SK-N-SH treated with all-trans-retinoic acid at 6 μM for 48 hours (cell line): ENCODE data around the gene OIT3.

Source experiments
- ATAC-seq: fragments of 200-7000 bp; cut with Tn5 transposase; 3 replicates; pipeline ENCODE4 v1.9.1; 2020; ENCODE audit warnings: mild to moderate bottlenecking, moderate library complexity
- ARNTL ChIP-seq: fragments of 450-650 bp; formaldehyde crosslinking; IDR thresholded peaks from 2 replicates; pipeline ENCODE4 v1.5.0; 2020; ENCODE audit warnings: low read depth, mild to moderate bottlenecking, moderate library complexity, borderline replicate concordance
- CSDC2 ChIP-seq: fragments of 250-450 bp; sonication (Bioruptor Pico); IDR thresholded peaks from 2 replicates; pipeline ENCODE4 v1.5.0; 2020; ENCODE audit warnings: mild to moderate bottlenecking, moderate library complexity
- ESRRG ChIP-seq: fragments of 250-450 bp; sonication (Bioruptor Pico); IDR thresholded peaks from 2 replicates; pipeline ENCODE4 v1.6.1; 2021; ENCODE audit warnings: mild to moderate bottlenecking
- GLIS3 ChIP-seq: fragments of 250-450 bp; sonication (Bioruptor Pico); IDR thresholded peaks from 2 replicates; pipeline ENCODE4 v1.5.0; 2020; ENCODE audit warnings: mild to moderate bottlenecking, moderate library complexity
- OSR1 ChIP-seq: fragments of 250-450 bp; sonication (Bioruptor Pico); IDR thresholded peaks from 2 replicates; pipeline ENCODE4 v1.8.0; 2022; ENCODE audit warnings: moderate library complexity, mild to moderate bottlenecking, inconsistent platforms
- PPARA ChIP-seq: fragments of 250-450 bp; sonication (Bioruptor Pico); IDR thresholded peaks from 2 replicates; pipeline ENCODE4 v1.5.0; 2020; ENCODE audit warnings: mild to moderate bottlenecking, borderline replicate concordance
- RARB ChIP-seq: fragments of 250-450 bp; sonication (Bioruptor Pico); IDR thresholded peaks from 2 replicates; pipeline ENCODE4 v1.8.0; 2021; ENCODE audit warnings: mild to moderate bottlenecking, moderate library complexity
- SNAI2 ChIP-seq: fragments of 250-450 bp; sonication (Bioruptor Pico); IDR thresholded peaks from 2 replicates; pipeline ENCODE4 v1.5.0; 2020; ENCODE audit warnings: mild to moderate bottlenecking, moderate library complexity
- TCF4 ChIP-seq: fragments of 250-450 bp; sonication (Bioruptor Pico); IDR thresholded peaks from 2 replicates; pipeline ENCODE4 v1.8.0; 2021; ENCODE audit warnings: mild to moderate bottlenecking, moderate library complexity, borderline replicate concordance
- TOX ChIP-seq: fragments of 250-450 bp; sonication (Bioruptor Pico); IDR thresholded peaks from 2 replicates; pipeline ENCODE4 v1.8.0; 2021; ENCODE audit warnings: mild to moderate bottlenecking, moderate library complexity, borderline replicate concordance
- ZC3H10 ChIP-seq: fragments of 250-450 bp; sonication (Bioruptor Pico); IDR thresholded peaks from 2 replicates; pipeline ENCODE4 v1.5.1; 2021; ENCODE audit warnings: mild to moderate bottlenecking, moderate library complexity
- ZFP3 ChIP-seq: fragments of 250-450 bp; sonication (Bioruptor Pico); IDR thresholded peaks from 2 replicates; pipeline ENCODE4 v1.5.0; 2020; ENCODE audit warnings: mild to moderate bottlenecking, moderate library complexity
- ZFP30 ChIP-seq: fragments of 450-650 bp; formaldehyde crosslinking; IDR thresholded peaks from 2 replicates; pipeline ENCODE4 v1.5.0; 2022; ENCODE audit warnings: mild to moderate bottlenecking, moderate library complexity
- ZNF565 ChIP-seq: fragments of 450-650 bp; formaldehyde crosslinking; conservative IDR thresholded peaks from 2 replicates; pipeline ENCODE4 v1.5.0; 2020; ENCODE audit warnings: low read depth, mild to moderate bottlenecking, moderate library complexity
- ZNF70 ChIP-seq: fragments of 450-650 bp; formaldehyde crosslinking; IDR thresholded peaks from 2 replicates; pipeline ENCODE4 v1.5.0; 2020; ENCODE audit warnings: mild to moderate bottlenecking, moderate library complexity
- ZNF8 ChIP-seq: fragments of 450-650 bp; formaldehyde crosslinking; IDR thresholded peaks from 2 replicates; pipeline ENCODE4 v1.5.0; 2020; ENCODE audit warnings: mild to moderate bottlenecking, moderate library complexity
- TF ChIP-seq, protein P1 (sequence below): fragments of 250-450 bp; sonication (Bioruptor Pico); IDR thresholded peaks from 2 replicates; pipeline ENCODE4 v1.5.1; 2021; ENCODE audit warnings: mild to moderate bottlenecking, moderate library complexity
- TF ChIP-seq, protein P2 (sequence below): fragments of 250-450 bp; sonication (Bioruptor Pico); IDR thresholded peaks from 2 replicates; pipeline ENCODE4 v1.8.0; 2020; ENCODE audit warnings: mild to moderate bottlenecking, moderate library complexity, borderline replicate concordance
- TF ChIP-seq, protein P3 (sequence below): fragments of 250-450 bp; sonication (Bioruptor Pico); IDR thresholded peaks from 2 replicates; pipeline ENCODE4 v1.5.0; 2020; ENCODE audit warnings: mild to moderate bottlenecking, moderate library complexity

OIT3 gene

DNA sequence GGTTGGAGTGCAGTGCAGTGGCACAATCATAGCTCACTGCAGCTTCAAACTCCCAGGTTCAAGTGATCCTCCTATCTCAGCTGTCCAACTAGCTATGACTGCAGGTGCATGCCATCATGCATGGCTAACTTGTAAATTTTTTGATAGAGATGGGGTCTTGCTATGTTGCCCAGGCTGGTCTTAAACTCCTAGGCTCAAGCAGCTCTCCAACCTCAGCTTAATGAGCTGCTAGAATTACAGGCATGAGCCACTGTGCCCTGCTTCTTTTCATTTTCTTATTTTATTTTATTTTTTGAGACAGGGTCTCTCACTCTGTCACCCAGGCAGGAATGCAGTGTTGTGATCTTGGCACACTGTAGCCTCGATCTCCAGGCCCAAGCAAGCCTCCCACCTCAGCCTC, 53.4 kb downstream of the OIT3 start:
- TF ChIP-seq, protein P1, sequence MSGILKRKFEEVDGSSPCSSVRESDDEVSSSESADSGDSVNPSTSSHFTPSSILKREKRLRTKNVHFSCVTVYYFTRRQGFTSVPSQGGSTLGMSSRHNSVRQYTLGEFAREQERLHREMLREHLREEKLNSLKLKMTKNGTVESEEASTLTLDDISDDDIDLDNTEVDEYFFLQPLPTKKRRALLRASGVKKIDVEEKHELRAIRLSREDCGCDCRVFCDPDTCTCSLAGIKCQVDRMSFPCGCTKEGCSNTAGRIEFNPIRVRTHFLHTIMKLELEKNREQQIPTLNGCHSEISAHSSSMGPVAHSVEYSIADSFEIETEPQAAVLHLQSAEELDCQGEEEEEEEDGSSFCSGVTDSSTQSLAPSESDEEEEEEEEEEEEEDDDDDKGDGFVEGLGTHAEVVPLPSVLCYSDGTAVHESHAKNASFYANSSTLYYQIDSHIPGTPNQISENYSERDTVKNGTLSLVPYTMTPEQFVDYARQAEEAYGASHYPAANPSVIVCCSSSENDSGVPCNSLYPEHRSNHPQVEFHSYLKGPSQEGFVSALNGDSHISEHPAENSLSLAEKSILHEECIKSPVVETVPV (CRISPR knock-in tag) = no peak
- TF ChIP-seq PPARA (CRISPR knock-in tag) (no peak), ZNF70 (CRISPR knock-in tag) (no peak), TOX (CRISPR knock-in tag) (no peak), ZFP30 (CRISPR knock-in tag) (no peak), CSDC2 (CRISPR knock-in tag) (no peak), RARB (CRISPR knock-in tag) (no peak)
- TF ChIP-seq, protein P2, sequence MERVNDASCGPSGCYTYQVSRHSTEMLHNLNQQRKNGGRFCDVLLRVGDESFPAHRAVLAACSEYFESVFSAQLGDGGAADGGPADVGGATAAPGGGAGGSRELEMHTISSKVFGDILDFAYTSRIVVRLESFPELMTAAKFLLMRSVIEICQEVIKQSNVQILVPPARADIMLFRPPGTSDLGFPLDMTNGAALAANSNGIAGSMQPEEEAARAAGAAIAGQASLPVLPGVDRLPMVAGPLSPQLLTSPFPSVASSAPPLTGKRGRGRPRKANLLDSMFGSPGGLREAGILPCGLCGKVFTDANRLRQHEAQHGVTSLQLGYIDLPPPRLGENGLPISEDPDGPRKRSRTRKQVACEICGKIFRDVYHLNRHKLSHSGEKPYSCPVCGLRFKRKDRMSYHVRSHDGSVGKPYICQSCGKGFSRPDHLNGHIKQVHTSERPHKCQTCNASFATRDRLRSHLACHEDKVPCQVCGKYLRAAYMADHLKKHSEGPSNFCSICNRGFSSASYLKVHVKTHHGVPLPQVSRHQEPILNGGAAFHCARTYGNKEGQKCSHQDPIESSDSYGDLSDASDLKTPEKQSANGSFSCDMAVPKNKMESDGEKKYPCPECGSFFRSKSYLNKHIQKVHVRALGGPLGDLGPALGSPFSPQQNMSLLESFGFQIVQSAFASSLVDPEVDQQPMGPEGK (CRISPR knock-in tag) = no peak
- no peak for ATAC-seq

DNA sequence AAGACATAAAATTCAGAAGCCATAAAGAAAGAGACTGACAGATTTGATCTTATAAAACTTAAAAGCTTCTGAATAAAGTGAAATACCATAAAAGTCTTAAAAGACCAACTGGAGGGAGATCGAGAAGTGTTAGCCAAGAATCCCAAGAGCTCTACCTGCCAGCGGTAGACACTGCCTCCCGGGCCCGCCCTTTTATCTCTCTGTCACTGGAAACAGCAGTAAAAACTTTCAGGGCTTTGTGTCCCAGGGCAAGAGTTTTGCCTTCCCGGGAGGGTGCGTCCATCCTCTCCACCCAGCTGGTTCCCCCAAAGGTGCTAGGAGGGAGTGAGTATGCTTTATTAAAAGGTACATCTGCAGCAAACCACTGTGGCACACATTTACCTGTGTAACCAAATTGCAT, 55.2 kb downstream of the OIT3 start:
- ATAC-seq = no peak
- no peak for TF ChIP-seq SNAI2 (CRISPR knock-in tag)
- TF ChIP-seq CSDC2 (CRISPR knock-in tag) = no peak
- no peak for TF ChIP-seq GLIS3 (CRISPR knock-in tag)
- no peak for TF ChIP-seq OSR1 (CRISPR knock-in tag)
- TF ChIP-seq, protein P1 (CRISPR knock-in tag) = no peak
- no peak for TF ChIP-seq ZFP3 (CRISPR knock-in tag)
- TF ChIP-seq ZNF565 = no peak
- TF ChIP-seq, protein P2 (CRISPR knock-in tag) = no peak
- no peak for TF ChIP-seq ZNF8 (CRISPR knock-in tag)
- TF ChIP-seq ZC3H10 (CRISPR knock-in tag) = no peak
- TF ChIP-seq TOX (CRISPR knock-in tag) = no peak
- TF ChIP-seq RARB (CRISPR knock-in tag) = no peak
- no peak for TF ChIP-seq PPARA (CRISPR knock-in tag)

DNA sequence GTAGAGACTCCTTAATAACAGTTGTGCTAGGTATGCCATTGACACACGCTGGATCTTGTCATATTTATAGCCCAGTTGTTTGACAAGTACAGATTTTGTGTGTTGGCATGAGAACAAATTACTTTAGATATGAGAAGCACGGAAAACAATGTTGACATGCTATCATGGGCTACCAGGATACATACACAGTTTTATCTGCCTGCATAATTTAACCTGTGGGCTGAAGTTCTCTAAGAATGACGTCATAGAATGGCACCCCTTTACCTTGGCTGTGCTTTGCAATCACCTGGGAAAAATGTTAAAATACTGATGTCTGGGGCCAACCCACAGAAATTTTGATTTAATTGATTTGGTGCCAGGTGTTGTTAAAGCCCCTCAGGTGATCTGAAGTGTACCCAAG, 58.2 kb downstream of the OIT3 start:
- no peak for ATAC-seq
- no peak for TF ChIP-seq ZC3H10 (CRISPR knock-in tag)
- TF ChIP-seq ZFP3 (CRISPR knock-in tag) = no peak
- TF ChIP-seq TOX (CRISPR knock-in tag) = no peak
- TF ChIP-seq, protein P3, sequence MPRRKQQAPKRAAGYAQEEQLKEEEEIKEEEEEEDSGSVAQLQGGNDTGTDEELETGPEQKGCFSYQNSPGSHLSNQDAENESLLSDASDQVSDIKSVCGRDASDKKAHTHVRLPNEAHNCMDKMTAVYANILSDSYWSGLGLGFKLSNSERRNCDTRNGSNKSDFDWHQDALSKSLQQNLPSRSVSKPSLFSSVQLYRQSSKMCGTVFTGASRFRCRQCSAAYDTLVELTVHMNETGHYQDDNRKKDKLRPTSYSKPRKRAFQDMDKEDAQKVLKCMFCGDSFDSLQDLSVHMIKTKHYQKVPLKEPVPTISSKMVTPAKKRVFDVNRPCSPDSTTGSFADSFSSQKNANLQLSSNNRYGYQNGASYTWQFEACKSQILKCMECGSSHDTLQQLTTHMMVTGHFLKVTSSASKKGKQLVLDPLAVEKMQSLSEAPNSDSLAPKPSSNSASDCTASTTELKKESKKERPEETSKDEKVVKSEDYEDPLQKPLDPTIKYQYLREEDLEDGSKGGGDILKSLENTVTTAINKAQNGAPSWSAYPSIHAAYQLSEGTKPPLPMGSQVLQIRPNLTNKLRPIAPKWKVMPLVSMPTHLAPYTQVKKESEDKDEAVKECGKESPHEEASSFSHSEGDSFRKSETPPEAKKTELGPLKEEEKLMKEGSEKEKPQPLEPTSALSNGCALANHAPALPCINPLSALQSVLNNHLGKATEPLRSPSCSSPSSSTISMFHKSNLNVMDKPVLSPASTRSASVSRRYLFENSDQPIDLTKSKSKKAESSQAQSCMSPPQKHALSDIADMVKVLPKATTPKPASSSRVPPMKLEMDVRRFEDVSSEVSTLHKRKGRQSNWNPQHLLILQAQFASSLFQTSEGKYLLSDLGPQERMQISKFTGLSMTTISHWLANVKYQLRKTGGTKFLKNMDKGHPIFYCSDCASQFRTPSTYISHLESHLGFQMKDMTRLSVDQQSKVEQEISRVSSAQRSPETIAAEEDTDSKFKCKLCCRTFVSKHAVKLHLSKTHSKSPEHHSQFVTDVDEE (CRISPR knock-in tag) = no peak
- no peak for TF ChIP-seq ARNTL (CRISPR knock-in tag)
- no peak for TF ChIP-seq ZNF70 (CRISPR knock-in tag)
- TF ChIP-seq RARB (CRISPR knock-in tag) = no peak
- no peak for TF ChIP-seq ZNF565

DNA sequence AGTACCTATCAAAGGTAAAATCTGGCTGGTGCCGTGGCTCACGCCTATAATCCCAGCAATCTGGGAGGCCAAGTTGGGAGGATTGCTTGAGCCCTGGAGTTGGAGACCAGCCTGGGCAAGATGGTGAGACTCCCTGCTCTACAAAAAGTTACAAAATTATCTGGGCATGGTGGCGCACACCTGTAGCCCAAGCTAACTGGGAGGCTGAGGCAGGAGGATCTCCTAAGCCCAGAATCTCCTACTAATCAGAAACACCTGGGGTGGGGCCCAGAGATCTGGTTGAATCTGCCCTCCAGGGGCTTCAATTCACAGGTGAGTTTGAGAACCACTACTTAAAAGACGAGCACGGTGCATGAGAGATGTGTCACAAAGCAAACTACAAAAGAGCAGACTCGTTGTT, 58.6 kb downstream of the OIT3 start:
- no peak for ATAC-seq
- TF ChIP-seq TCF4 = no peak
- TF ChIP-seq, protein P2 (CRISPR knock-in tag) = no peak
- no peak for TF ChIP-seq ESRRG (CRISPR knock-in tag)
- no peak for TF ChIP-seq ZNF70 (CRISPR knock-in tag)
- TF ChIP-seq OSR1 (CRISPR knock-in tag) = no peak
